Testis (tissue), 3 donors: ENCODE measurements around the gene KPTN. TPM values are rescaled to one million over a fixed set of nuclear protein-coding genes. Genes with fewer than 3 reads are reported as not detected.

Experiments
- DNase-seq: peaks from one replicate; pipeline ENCODE4 v3.0.0-alpha.2; 2019
- H3K27ac ChIP-seq, 2 donors: fragments of 200-600 bp; sonication (generic); one replicate each; pipeline ENCODE4 v1.5.1; 2019
- H3K27me3 ChIP-seq: fragments of 200-600 bp; sonication (generic); one replicate; pipeline ENCODE4 v1.5.1; 2019
- H3K36me3 ChIP-seq: fragments of 200-600 bp; sonication (generic); one replicate; pipeline ENCODE4 v1.5.1; 2017; ENCODE audit warnings: low read depth; ENCODE audit errors: missing control alignments
- H3K4me1 ChIP-seq: fragments of 200-600 bp; sonication (generic); one replicate; pipeline ENCODE4 v1.5.1; 2019
- H3K4me3 ChIP-seq, 2 donors: fragments of 200-600 bp; sonication (generic); one replicate each; pipeline ENCODE4 v1.5.1; 2017 to 2019
- H3K9me3 ChIP-seq: fragments of 200-600 bp; sonication (generic); one replicate; pipeline ENCODE4 v1.5.1; 2017
- POLR2A ChIP-seq: fragments of 450-650 bp; IDR thresholded peaks from one replicate; pipeline ENCODE4 v1.6.1; 2017; ENCODE audit warnings: antibody characterized with exemption, mild to moderate bottlenecking, moderate library complexity
- WGBS, 2 donors: methylation state at CpG; one replicate each; pipeline ENCODE4 v1.1.5; 2018; 5-methylcytosine and 5-hydroxymethylcytosine counted together
- intact Hi-C: fragments of 100-400 bp; cut with DNase I; formaldehyde crosslinking; loops from one replicate; pipeline ENCODE4 v1.15.1; 2023; ENCODE audit warnings: low total_unique reads
- polyA plus RNA-seq: library from polyadenylated mRNA; stranded (reverse); fragments of 350-450 nt; fragmentation: Illumina TruSeq; extraction: RNeasy Lipid Tissue Mini Kit (QIAGEN cat#74804); gene quantifications from one replicate; pipeline ENCODE4 v1.2.3, GENCODE V29; 2014; ENCODE audit warnings: low read depth, low replicate concordance; ENCODE audit not compliant: insufficient read depth
- total RNA-seq, 2 donors: library from RNA; depleted of rRNA; stranded (reverse); fragments of >200 nt; gene quantifications; one replicate each; pipeline ENCODE4 v1.2.3, GENCODE V29; 2016
- TF ChIP-seq, protein P1 (sequence below), 3 experiments: fragments of 450-650 bp in 2 of 3; fragments of 200-600 bp in 1 of 3; sonication (generic) in 1 of 3; IDR thresholded peaks; one replicate each; pipeline ENCODE4 v1.5.1; 2016 to 2019; ENCODE audit warnings: antibody characterized with exemption in 3 of 3, mild to moderate bottlenecking in 2 of 3, moderate library complexity in 1 of 3

Gene KPTN
- total and polyA plus RNA-seq, 3 donors from 2014 or later: 12.9 to 30.0 (median 13.5) TPM

DNA sequence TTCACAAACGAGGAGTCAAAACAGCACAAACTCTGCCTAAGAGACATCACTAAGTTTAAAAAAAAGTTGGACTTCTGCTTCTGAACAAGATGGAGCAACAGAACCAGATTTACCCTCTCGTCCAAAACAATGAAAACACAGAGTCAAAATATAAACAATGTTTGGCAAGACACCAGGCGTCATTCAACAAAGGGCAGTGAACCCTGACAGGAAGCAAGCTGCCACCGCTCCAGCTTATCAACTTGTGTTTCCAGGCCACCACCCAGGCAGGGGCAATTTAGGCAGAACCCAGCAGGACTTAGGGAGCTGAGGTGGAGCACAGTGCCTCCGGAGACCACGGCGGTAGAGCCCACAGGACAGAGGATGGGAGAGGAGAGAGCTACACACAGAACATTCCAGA is 39.5 kb upstream of the KPTN start:
- DNase-seq: no peak
- no peak overlapping the region for H3K27ac ChIP-seq
- H3K27me3 ChIP-seq: no peaks in the 10 kb centered on the region
- H3K4me1 ChIP-seq: no peaks in the 10 kb centered on the region
- H3K4me3 ChIP-seq: no peak overlapping the region
- no peaks in the 10 kb centered on the region for H3K9me3 ChIP-seq
- H3K36me3 ChIP-seq: no peaks in the 10 kb centered on the region
- intact Hi-C loops: no loop called here
- 66 to 67% methylated on average over 7 of the region's 7 CpGs for WGBS, 2 donors
- TF ChIP-seq, protein P1, sequence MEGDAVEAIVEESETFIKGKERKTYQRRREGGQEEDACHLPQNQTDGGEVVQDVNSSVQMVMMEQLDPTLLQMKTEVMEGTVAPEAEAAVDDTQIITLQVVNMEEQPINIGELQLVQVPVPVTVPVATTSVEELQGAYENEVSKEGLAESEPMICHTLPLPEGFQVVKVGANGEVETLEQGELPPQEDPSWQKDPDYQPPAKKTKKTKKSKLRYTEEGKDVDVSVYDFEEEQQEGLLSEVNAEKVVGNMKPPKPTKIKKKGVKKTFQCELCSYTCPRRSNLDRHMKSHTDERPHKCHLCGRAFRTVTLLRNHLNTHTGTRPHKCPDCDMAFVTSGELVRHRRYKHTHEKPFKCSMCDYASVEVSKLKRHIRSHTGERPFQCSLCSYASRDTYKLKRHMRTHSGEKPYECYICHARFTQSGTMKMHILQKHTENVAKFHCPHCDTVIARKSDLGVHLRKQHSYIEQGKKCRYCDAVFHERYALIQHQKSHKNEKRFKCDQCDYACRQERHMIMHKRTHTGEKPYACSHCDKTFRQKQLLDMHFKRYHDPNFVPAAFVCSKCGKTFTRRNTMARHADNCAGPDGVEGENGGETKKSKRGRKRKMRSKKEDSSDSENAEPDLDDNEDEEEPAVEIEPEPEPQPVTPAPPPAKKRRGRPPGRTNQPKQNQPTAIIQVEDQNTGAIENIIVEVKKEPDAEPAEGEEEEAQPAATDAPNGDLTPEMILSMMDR (IDR thresholded peaks at IDR 0.05): no peak
- no peak for TF ChIP-seq POLR2A

DNA sequence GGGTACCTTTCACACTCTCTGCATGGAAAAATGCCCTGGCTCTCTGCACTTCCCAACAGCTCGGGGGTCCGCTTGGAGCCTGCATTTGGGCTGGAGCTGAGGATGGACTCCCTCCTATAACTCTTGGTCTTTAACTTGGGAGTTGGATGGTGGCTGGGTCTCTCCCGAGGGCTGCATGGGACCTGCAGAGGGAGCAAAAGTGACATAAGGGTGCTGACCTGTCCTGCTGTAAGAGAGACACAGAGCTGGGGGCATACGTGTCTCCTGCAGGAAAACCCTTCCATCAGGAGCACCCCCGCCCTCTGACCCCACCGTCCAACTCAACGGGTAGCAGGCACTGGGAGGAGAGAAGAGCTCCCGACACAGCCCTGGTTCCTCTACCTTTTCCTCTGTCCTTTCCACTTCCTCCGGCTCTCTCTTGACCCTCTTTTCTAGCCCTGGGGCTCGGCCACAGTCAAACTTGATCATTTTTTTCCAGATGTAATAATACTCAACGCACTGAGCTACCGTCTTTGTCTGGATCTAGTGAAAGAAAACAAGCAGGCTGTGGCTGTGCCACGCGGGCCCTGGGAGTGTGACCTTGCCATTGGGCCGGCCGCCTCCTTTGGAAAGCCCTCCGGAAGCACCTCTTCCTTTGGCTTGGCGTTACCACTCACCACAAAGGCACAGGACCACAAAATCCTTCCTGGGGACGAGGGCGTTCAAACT is 37.6 kb upstream of the KPTN start:
- no peaks in the 10 kb centered on the region for H3K27me3 ChIP-seq
- 76 to 81% methylated on average over 18 to 20 of the region's 20 CpGs for WGBS, 2 donors
- H3K4me3 ChIP-seq: no peak overlapping the region
- no peaks in the 10 kb centered on the region for H3K4me1 ChIP-seq
- no peaks in the 10 kb centered on the region for H3K36me3 ChIP-seq
- H3K27ac ChIP-seq: no peak overlapping the region
- no peak for DNase-seq
- no peaks in the 10 kb centered on the region for H3K9me3 ChIP-seq
- no peak for TF ChIP-seq POLR2A
- TF ChIP-seq, protein P1 (IDR thresholded peaks at IDR 0.05): no peak
- intact Hi-C loops: no loop called here

DNA sequence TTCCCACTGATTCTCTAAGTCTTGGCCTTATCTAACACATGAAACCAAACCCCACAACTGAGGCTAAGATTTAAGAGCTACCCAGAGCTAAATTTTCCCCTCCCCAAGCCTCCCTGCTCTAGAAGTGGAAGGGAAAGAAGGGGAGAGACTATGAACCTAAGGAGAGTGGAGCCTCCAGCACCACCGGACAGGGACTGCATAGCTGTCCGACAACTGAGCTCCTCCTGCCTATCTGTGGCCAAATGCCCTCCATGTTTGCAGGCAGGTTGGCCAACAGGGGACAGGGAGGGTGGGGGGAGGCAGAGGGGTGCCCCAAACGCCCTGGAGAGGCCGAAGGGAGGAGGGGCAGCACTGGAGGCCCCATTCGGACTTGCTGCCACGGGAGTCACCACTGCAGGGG is 36.8 kb upstream of the KPTN start:
- 65 to 70% methylated on average over 6 of the region's 6 CpGs for WGBS, 2 donors
- Histone ChIP-seq H3K4me1 (no peaks in the 10 kb centered on the region), H3K36me3 (no peaks in the 10 kb centered on the region), H3K4me3 (no peak overlapping the region), H3K9me3 (no peaks in the 10 kb centered on the region), H3K27ac (no peak overlapping the region), H3K27me3 (no peaks in the 10 kb centered on the region)
- TF ChIP-seq, protein P1 (IDR thresholded peaks at IDR 0.05): no peak
- no peak for TF ChIP-seq POLR2A
- intact Hi-C loops: no loop called here
- no peak for DNase-seq

DNA sequence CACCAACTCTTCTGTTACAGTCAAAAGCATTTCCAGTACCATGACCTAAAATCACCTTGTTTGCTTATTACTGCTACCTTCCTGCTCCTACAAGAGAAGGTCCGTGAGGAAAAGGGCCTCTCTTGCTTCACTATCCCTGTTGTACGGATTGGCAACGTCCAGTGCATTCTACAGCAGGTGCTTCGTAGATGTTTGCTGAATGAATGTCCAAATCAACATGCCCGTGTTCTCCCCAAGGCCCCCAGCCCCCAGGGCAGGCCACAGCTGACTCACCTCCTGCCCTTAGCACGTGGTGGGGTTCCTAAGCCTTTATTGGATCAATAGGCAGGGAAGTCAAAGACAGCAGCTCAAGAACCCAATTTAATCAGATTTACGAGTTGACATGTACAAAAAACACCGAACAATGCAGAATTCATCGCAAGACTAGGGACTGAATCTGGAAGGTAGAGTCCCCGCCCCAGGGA is 36.4 kb upstream of the KPTN start:
- Histone ChIP-seq H3K4me1 (no peaks in the 10 kb centered on the region), H3K27me3 (no peaks in the 10 kb centered on the region), H3K9me3 (no peaks in the 10 kb centered on the region), H3K4me3 (no peak overlapping the region), H3K27ac (no peak overlapping the region), H3K36me3 (no peaks in the 10 kb centered on the region)
- no peak for TF ChIP-seq POLR2A
- TF ChIP-seq, protein P1 (IDR thresholded peaks at IDR 0.05): no peak
- intact Hi-C loops: no loop called here
- DNase-seq: no peak
- 83 to 88% methylated on average over 10 of the region's 10 CpGs for WGBS, 2 donors

DNA sequence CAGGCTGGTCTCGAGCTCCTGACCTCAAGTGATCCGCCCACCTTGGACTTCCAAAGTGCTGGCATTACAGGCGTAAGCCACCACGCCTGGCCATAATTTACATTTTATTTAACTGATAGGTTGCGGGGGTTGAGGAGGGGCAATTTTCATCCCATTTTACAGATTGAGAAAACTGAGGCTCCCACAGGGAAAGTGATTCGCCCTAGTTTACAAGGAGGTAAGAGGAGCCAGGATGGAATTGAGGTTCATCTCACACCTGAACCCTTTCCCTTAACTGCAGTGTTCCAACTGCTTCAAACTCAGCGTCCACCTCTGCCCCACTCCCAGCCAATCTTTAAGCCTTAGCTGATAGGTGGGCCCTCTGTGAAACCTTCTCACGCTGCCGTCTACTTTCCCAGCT is 34.8 kb upstream of the KPTN start:
- no peak overlapping the region for H3K27ac ChIP-seq
- H3K4me1 ChIP-seq: no peaks in the 10 kb centered on the region
- intact Hi-C loops: loop anchor here (10.0 kb wide), 1 partner anchor 84 kb away; no protein-coding TSS in a partner anchor
- no peaks in the 10 kb centered on the region for H3K27me3 ChIP-seq
- DNase-seq: no peak
- H3K36me3 ChIP-seq: no peaks in the 10 kb centered on the region
- TF ChIP-seq, protein P1 (IDR thresholded peaks at IDR 0.05): no peak
- TF ChIP-seq POLR2A: no peak
- no peak overlapping the region for H3K4me3 ChIP-seq
- no peaks in the 10 kb centered on the region for H3K9me3 ChIP-seq
- WGBS, 2 donors: 82 to 84% methylated on average over 9 of the region's 9 CpGs
